A549 (cell line): ENCODE data around the gene GGACT. TPM values are rescaled to one million over a fixed set of nuclear protein-coding genes. Genes with fewer than 3 reads are reported as not detected.

ENCODE experiments used
- ATAC-seq, 2 experiments: fragments of 200-7000 bp in 1 of 2; fragments of >200 bp in 1 of 2; cut with Nextera tagmentation in 1 of 2; cut with Tn5 transposase in 1 of 2; 3 replicates each; pipeline versions ENCODE4 v1.8.0 to v1.9.1; 2018 to 2020; ENCODE audit warnings: mild to moderate bottlenecking in 1 of 2, moderate library complexity in 1 of 2
- CTCF ChIA-PET: fragments of 300-600 bp; sonication (Branson Sonifier 250); formaldehyde crosslinking; extraction: SDS; loops from one replicate; lab custom pipeline; 2021; ENCODE audit warnings: antibody characterized with exemption, inconsistent platforms; lab: Yijun Ruan, JAX
- POLR2A ChIA-PET: fragments of 350-600 bp; formaldehyde crosslinking; extraction: SDS; loops from one replicate; lab custom pipeline; 2021; ENCODE audit warnings: antibody characterized with exemption, inconsistent platforms; lab: Yijun Ruan, JAX
- DNase-seq, 2 experiments: peaks; one replicate each; pipeline versions ENCODE4 v3.0.0 to v3.0.0-alpha.2; 2011 to 2016; ENCODE audit warnings: low read depth in 1 of 2, low spot score in 1 of 2
- FAIRE-seq: peaks from 2 replicates; lab custom pipeline; 2011; peaks lifted over from hg19 to GRCh38; lab: Jason Lieb, UNC
- H3K27ac ChIP-seq, 2 experiments: fragments of >200 bp; sonication (Bioruptor Twin); formaldehyde crosslinking; 3 replicates each; pipeline ENCODE4 v1.5.1; 2016 to 2017
- H3K4me1 ChIP-seq: fragments of >200 bp; sonication (Bioruptor Twin); formaldehyde crosslinking; 3 replicates; pipeline ENCODE4 v1.6.1; 2016
- H3K4me2 ChIP-seq: fragments of >200 bp; sonication (Bioruptor Twin); formaldehyde crosslinking; 3 replicates; pipeline ENCODE4 v1.6.1; 2016
- H3K4me3 ChIP-seq: fragments of >200 bp; sonication (Bioruptor Twin); formaldehyde crosslinking; 3 replicates; pipeline ENCODE4 v1.5.1; 2016
- H3K9me3 ChIP-seq: fragments of >200 bp; sonication (Bioruptor Twin); formaldehyde crosslinking; 3 replicates; pipeline ENCODE4 v1.6.1; 2016
- BHLHE40 ChIP-seq: IDR thresholded peaks from 2 replicates; pipeline ENCODE4 v1.6.1; 2012; ENCODE audit warnings: low read depth, low read length, inconsistent platforms
- CBX8 ChIP-seq: fragments of 200-600 bp; sonication (generic); IDR thresholded peaks from 2 replicates; pipeline ENCODE4 v1.6.1; 2016
- CHD4 ChIP-seq: fragments of 200-600 bp; sonication (generic); IDR thresholded peaks from 2 replicates; pipeline ENCODE4 v1.6.1; 2016; ENCODE audit warnings: antibody characterized with exemption, mild to moderate bottlenecking, borderline replicate concordance
- EHF ChIP-seq: fragments of 250-450 bp; sonication (Bioruptor Pico); IDR thresholded peaks from 2 replicates; pipeline ENCODE4 v1.5.0; 2020; ENCODE audit warnings: mild to moderate bottlenecking
- FOSL2 ChIP-seq, 2 experiments: fragments of 450-650 bp in 1 of 2; fragments of >200 bp in 1 of 2; sonication (Bioruptor Twin) in 1 of 2; formaldehyde crosslinking; IDR thresholded peaks; 2 replicates each; pipeline versions ENCODE4 v1.5.0 to v1.6.1; 2016 to 2020; ENCODE audit warnings: mild to moderate bottlenecking in 1 of 2, moderate library complexity in 1 of 2
- GATA3 ChIP-seq: IDR thresholded peaks from 2 replicates; pipeline ENCODE4 v1.6.1; 2012; ENCODE audit warnings: borderline replicate concordance
- HOXA7 ChIP-seq: fragments of 250-450 bp; sonication (Bioruptor Pico); IDR thresholded peaks from 2 replicates; pipeline ENCODE4 v1.5.0; 2020; ENCODE audit warnings: mild to moderate bottlenecking, moderate library complexity
- KDM5A ChIP-seq: fragments of 200-600 bp; sonication (generic); IDR thresholded peaks from 2 replicates; pipeline ENCODE4 v1.6.1; 2016; ENCODE audit warnings: antibody characterized with exemption, mild to moderate bottlenecking
- MAFK ChIP-seq: fragments of 450-650 bp; IDR thresholded peaks from 2 replicates; pipeline ENCODE4 v1.6.1; 2014; ENCODE audit not compliant: partially characterized antibody
- MYC ChIP-seq: IDR thresholded peaks from 2 replicates; pipeline ENCODE4 v1.6.1; 2012; ENCODE audit warnings: mild to moderate bottlenecking, inconsistent platforms, low read length, improper control_type of control experiment, borderline replicate concordance
- NFE2L2 ChIP-seq: fragments of 150-350 bp; conservative IDR thresholded peaks from 2 replicates; pipeline ENCODE4 v1.6.1; 2014; ENCODE audit warnings: low read length
- NPAS2 ChIP-seq: fragments of 250-450 bp; sonication (Bioruptor Pico); IDR thresholded peaks from 2 replicates; pipeline ENCODE4 v1.8.0; 2022; ENCODE audit warnings: mild to moderate bottlenecking, moderate library complexity, borderline replicate concordance
- NR3C1 ChIP-seq: fragments of >200 bp; sonication (Bioruptor Twin); formaldehyde crosslinking; IDR thresholded peaks from 3 replicates; pipeline ENCODE4 v1.6.1; 2017
- POLR2AphosphoS2 ChIP-seq: conservative IDR thresholded peaks from 2 replicates; pipeline ENCODE4 v1.6.1; 2012; ENCODE audit warnings: low read length, improper control_type of control experiment, inconsistent platforms
- RFX5 ChIP-seq: fragments of 450-650 bp; IDR thresholded peaks from 2 replicates; pipeline ENCODE4 v1.7.1; 2014; ENCODE audit warnings: antibody characterized with exemption, mild to moderate bottlenecking, moderate library complexity
- RNF2 ChIP-seq: fragments of 200-600 bp; sonication (generic); IDR thresholded peaks from 2 replicates; pipeline ENCODE4 v1.6.1; 2016; ENCODE audit warnings: low read depth, mild to moderate bottlenecking, antibody characterized with exemption, moderate library complexity, borderline replicate concordance
- TFCP2L1 ChIP-seq: fragments of 250-450 bp; sonication (Bioruptor Pico); IDR thresholded peaks from 2 replicates; pipeline ENCODE4 v1.5.0; 2021; ENCODE audit warnings: mild to moderate bottlenecking
- ZC3H11A ChIP-seq: fragments of 450-650 bp; IDR thresholded peaks from 2 replicates; pipeline ENCODE4 v1.6.1; 2014; ENCODE audit warnings: antibody characterized with exemption, mild to moderate bottlenecking
- ZFP36 ChIP-seq: fragments of 450-650 bp; IDR thresholded peaks from 2 replicates; pipeline ENCODE4 v1.6.1; 2014; ENCODE audit warnings: borderline replicate concordance; ENCODE audit not compliant: partially characterized antibody
- ZSCAN20 ChIP-seq: fragments of 250-450 bp; sonication (Bioruptor Pico); IDR thresholded peaks from 2 replicates; pipeline ENCODE4 v1.8.0; 2022; ENCODE audit warnings: mild to moderate bottlenecking, moderate library complexity
- WGBS: methylation state at CpG from one replicate; pipeline ENCODE4 v1.1.6; 2017; ENCODE audit errors: missing lambda C conversion rate; 5-methylcytosine and 5-hydroxymethylcytosine counted together
- polyA plus RNA-seq, 4 experiments: library from polyadenylated mRNA; depleted of rRNA in 3 of 4; stranded (reverse); fragments of >200 nt; fragmentation: RNase III in 1 of 4; extraction: RNeasy Plus Mini Kit Qiagen cat#74134 plus additional on column Dnase treatment in 1 of 4; gene quantifications; 2 replicates in 3 of 4; 3 replicates in 1 of 4; pipeline ENCODE4 v1.2.3, GENCODE V29; 2011 to 2017
- TF ChIP-seq, protein P1 (sequence below): fragments of 150-350 bp; IDR thresholded peaks from 2 replicates; pipeline ENCODE4 v1.6.1; 2014; ENCODE audit warnings: low read depth, mild to moderate bottlenecking, low read length
- TF ChIP-seq, protein P2 (sequence below): IDR thresholded peaks from 2 replicates; pipeline ENCODE4 v1.6.1; 2012
- TF ChIP-seq, protein P3 (sequence below): fragments of 200-600 bp; sonication (generic); IDR thresholded peaks from 2 replicates; pipeline ENCODE4 v1.6.1; 2016; ENCODE audit warnings: antibody characterized with exemption, mild to moderate bottlenecking, moderate library complexity
- TF ChIP-seq, protein P4 (sequence below): fragments of 250-450 bp; sonication (Bioruptor Pico); IDR thresholded peaks from 2 replicates; pipeline ENCODE4 v1.5.0; 2021; ENCODE audit warnings: mild to moderate bottlenecking, moderate library complexity, borderline replicate concordance
- TF ChIP-seq, protein P5 (sequence below): fragments of 450-650 bp; IDR thresholded peaks from 2 replicates; pipeline ENCODE4 v1.6.1; 2014; ENCODE audit warnings: antibody characterized with exemption

GGACT gene
- polyA plus RNA-seq, 2 of the 4 experiments (the other 2 are of a cell fraction) = 2.7 to 8.6 TPM

DNA sequence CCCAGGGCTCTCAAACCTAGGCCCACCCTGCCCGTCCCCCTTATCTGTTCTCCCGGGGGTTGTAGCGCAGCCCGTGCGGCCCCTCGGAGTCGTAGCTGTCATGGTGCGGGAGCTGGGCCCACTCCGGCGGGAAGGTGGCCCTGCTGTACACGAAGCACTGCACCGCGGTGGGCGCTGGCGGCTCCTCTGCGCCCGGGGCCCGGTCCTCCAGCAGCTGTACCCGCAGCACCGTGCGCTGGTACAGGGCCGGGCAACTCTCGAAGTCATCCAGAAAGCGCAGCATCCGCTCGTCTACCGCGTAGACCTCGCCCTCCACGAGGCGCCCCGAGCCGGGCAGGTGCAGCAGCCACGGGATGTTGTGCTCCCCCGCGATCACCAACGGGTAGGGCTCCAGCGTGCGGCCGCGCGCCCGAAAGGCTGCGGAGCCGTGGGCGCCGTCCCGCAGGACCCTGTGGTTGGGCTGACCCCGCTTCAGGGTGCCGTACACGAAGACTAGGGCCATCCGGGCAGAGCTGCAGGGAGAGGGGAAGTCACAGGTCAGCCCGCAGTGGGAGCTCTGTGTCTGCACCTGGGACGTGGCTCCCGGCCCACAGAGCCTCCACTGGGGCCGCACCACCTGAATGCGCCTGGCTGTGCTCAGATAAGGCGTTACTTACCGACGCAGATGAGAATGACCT is 56.4 kb downstream of the GGACT start:
- no peaks in the 10 kb centered on the region for H3K9me3 ChIP-seq
- TF ChIP-seq RFX5 = no peak
- TF ChIP-seq KDM5A = no peak
- no peak for TF ChIP-seq HOXA7 (CRISPR knock-in tag)
- no peak for TF ChIP-seq CBX8
- TF ChIP-seq, all 56 proteins: peak for 0
- 89% methylated on average over 15 of the region's 60 CpGs for WGBS
- no peak overlapping the region for H3K27ac ChIP-seq
- FAIRE-seq (no peak), DNase-seq (no peak), ATAC-seq (no peak)
- H3K4me2 ChIP-seq = no peak overlapping the region
- POLR2A ChIA-PET = no interaction called here
- H3K4me1 ChIP-seq = no peaks in the 10 kb centered on the region
- no peak overlapping the region for H3K4me3 ChIP-seq
- CTCF ChIA-PET = no interaction called here

DNA sequence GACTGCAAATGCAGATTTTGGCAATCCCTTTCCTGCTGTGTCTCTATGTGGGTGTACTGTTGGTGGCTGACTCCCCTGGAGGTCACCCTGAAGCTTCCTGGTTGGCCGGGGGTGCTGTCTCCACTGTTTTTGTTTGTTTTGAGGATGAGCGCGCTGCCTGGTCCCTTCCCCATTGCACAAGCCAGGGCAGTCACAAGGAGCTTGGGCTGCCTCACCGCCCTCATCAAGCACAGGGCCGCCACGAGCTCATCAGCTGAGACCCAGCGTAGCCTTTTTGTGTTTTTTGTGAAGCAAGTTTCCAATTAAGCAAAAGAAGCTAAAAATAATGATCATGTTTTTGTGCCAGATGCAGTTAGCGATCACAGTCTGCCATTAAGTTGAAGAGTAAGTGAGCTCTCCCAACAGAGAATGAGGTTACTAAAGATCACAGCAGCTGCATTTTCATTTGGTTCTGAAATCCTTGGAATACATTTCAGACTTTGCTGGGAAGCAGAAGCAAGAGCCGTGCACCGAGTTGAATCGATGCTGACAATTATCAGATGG is 57.8 kb downstream of the GGACT start:
- DNase-seq = no peak
- Histone ChIP-seq H3K4me2 (no peak overlapping the region), H3K4me3 (no peak overlapping the region), H3K9me3 (no peaks in the 10 kb centered on the region), H3K4me1 (no peaks in the 10 kb centered on the region), H3K27ac (no peak overlapping the region)
- FAIRE-seq = no peak
- ChIA-PET POLR2A (no interaction called here), CTCF (no interaction called here)
- 85% methylated on average over 11 of the region's 11 CpGs for WGBS
- ATAC-seq = no peak
- no peak for TF ChIP-seq MYC
- no peak for TF ChIP-seq RNF2
- no peak for TF ChIP-seq ZC3H11A
- TF ChIP-seq, protein P1, sequence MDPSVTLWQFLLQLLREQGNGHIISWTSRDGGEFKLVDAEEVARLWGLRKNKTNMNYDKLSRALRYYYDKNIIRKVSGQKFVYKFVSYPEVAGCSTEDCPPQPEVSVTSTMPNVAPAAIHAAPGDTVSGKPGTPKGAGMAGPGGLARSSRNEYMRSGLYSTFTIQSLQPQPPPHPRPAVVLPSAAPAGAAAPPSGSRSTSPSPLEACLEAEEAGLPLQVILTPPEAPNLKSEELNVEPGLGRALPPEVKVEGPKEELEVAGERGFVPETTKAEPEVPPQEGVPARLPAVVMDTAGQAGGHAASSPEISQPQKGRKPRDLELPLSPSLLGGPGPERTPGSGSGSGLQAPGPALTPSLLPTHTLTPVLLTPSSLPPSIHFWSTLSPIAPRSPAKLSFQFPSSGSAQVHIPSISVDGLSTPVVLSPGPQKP = no peak
- TF ChIP-seq EHF = no peak
- TF ChIP-seq, protein P2, sequence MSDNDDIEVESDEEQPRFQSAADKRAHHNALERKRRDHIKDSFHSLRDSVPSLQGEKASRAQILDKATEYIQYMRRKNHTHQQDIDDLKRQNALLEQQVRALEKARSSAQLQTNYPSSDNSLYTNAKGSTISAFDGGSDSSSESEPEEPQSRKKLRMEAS = no peak
- TF ChIP-seq NPAS2 (CRISPR knock-in tag) = no peak
- TF ChIP-seq NR3C1 = no peak
- TF ChIP-seq, protein P3, sequence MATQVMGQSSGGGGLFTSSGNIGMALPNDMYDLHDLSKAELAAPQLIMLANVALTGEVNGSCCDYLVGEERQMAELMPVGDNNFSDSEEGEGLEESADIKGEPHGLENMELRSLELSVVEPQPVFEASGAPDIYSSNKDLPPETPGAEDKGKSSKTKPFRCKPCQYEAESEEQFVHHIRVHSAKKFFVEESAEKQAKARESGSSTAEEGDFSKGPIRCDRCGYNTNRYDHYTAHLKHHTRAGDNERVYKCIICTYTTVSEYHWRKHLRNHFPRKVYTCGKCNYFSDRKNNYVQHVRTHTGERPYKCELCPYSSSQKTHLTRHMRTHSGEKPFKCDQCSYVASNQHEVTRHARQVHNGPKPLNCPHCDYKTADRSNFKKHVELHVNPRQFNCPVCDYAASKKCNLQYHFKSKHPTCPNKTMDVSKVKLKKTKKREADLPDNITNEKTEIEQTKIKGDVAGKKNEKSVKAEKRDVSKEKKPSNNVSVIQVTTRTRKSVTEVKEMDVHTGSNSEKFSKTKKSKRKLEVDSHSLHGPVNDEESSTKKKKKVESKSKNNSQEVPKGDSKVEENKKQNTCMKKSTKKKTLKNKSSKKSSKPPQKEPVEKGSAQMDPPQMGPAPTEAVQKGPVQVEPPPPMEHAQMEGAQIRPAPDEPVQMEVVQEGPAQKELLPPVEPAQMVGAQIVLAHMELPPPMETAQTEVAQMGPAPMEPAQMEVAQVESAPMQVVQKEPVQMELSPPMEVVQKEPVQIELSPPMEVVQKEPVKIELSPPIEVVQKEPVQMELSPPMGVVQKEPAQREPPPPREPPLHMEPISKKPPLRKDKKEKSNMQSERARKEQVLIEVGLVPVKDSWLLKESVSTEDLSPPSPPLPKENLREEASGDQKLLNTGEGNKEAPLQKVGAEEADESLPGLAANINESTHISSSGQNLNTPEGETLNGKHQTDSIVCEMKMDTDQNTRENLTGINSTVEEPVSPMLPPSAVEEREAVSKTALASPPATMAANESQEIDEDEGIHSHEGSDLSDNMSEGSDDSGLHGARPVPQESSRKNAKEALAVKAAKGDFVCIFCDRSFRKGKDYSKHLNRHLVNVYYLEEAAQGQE = no peak

DNA sequence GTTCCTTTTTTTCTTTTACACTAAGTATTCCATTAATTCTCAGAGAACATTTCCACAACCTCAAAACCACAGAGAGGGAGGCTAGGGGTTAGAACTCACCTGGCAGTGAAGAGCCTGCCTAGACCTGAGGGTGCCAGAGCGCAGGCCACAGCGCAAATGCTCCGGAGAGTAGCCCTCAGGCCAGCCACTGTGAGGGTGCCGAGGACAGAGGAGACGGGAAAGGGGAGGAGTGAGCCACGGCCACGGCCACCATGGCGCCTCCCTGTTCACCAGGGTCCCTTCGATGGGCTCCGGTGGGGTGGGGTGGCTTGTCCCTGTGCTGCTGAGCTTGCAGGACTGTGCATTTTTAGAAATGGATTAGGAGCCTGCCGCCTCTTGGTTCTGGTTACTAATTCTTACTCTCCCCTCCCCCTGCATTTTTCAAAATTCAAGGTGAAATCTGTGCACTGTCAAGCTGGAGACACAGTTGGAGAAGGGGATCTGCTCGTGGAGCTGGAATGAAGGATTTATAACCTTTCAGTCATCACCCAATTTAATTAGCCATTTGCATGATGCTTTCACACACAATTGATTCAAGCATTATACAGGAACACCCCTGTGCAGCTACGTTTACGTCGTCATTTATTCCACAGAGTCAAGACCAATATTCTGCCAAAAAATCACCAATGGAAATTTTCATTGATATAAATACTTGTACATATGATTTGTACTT is 58.8 kb downstream of the GGACT start:
- no peak overlapping the region for H3K27ac ChIP-seq
- no peak for TF ChIP-seq MYC
- TF ChIP-seq ZSCAN20 (CRISPR knock-in tag) = no peak
- TF ChIP-seq FOSL2 (IDR thresholded peaks at IDR 0.05) = no peak
- no peak for TF ChIP-seq FOSL2 (CRISPR knock-in tag; IDR thresholded peaks at IDR 0.05)
- no peak for TF ChIP-seq TFCP2L1 (CRISPR knock-in tag)
- TF ChIP-seq, protein P4, sequence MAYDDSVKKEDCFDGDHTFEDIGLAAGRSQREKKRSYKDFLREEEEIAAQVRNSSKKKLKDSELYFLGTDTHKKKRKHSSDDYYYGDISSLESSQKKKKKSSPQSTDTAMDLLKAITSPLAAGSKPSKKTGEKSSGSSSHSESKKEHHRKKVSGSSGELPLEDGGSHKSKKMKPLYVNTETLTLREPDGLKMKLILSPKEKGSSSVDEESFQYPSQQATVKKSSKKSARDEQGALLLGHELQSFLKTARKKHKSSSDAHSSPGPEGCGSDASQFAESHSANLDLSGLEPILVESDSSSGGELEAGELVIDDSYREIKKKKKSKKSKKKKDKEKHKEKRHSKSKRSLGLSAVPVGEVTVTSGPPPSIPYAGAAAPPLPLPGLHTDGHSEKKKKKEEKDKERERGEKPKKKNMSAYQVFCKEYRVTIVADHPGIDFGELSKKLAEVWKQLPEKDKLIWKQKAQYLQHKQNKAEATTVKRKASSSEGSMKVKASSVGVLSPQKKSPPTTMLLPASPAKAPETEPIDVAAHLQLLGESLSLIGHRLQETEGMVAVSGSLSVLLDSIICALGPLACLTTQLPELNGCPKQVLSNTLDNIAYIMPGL (CRISPR knock-in tag) = no peak
- TF ChIP-seq, protein P5, sequence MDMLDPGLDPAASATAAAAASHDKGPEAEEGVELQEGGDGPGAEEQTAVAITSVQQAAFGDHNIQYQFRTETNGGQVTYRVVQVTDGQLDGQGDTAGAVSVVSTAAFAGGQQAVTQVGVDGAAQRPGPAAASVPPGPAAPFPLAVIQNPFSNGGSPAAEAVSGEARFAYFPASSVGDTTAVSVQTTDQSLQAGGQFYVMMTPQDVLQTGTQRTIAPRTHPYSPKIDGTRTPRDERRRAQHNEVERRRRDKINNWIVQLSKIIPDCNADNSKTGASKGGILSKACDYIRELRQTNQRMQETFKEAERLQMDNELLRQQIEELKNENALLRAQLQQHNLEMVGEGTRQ = no peak
- TF ChIP-seq CHD4 = no peak
- TF ChIP-seq ZFP36 = no peak
- TF ChIP-seq NFE2L2 = no peak
- TF ChIP-seq MAFK = no peak
- TF ChIP-seq RNF2 = no peak
- no peak for TF ChIP-seq ZC3H11A
- no peak for TF ChIP-seq GATA3
- TF ChIP-seq BHLHE40 = no peak
- TF ChIP-seq POLR2AphosphoS2 = no peak
- TF ChIP-seq NR3C1 = no peak
- DNase-seq (no peak), FAIRE-seq (no peak), ATAC-seq (no peak)
- H3K9me3 ChIP-seq = no peaks in the 10 kb centered on the region
- CTCF ChIA-PET = no interaction called here
- H3K4me1 ChIP-seq = no peaks in the 10 kb centered on the region
- POLR2A ChIA-PET = no interaction called here
- H3K4me2 ChIP-seq = no peak overlapping the region
- H3K4me3 ChIP-seq = no peak overlapping the region
- WGBS = 89% methylated on average over 15 of the region's 15 CpGs
